SK-N-SH treated with all-trans-retinoic acid at 6 μM for 48 hours (cell line): ENCODE measurements around the gene EEIG1.

Experiments used
- RARB ChIP-seq: fragments of 250-450 bp; sonication (Bioruptor Pico); IDR thresholded peaks from 2 replicates; pipeline ENCODE4 v1.8.0; 2021; ENCODE audit warnings: mild to moderate bottlenecking, moderate library complexity
- SNAI2 ChIP-seq: fragments of 250-450 bp; sonication (Bioruptor Pico); IDR thresholded peaks from 2 replicates; pipeline ENCODE4 v1.5.0; 2020; ENCODE audit warnings: mild to moderate bottlenecking, moderate library complexity
- ZC3H10 ChIP-seq: fragments of 250-450 bp; sonication (Bioruptor Pico); IDR thresholded peaks from 2 replicates; pipeline ENCODE4 v1.5.1; 2021; ENCODE audit warnings: mild to moderate bottlenecking, moderate library complexity
- ZFP30 ChIP-seq: fragments of 450-650 bp; formaldehyde crosslinking; IDR thresholded peaks from 2 replicates; pipeline ENCODE4 v1.5.0; 2022; ENCODE audit warnings: mild to moderate bottlenecking, moderate library complexity
- ZNF70 ChIP-seq: fragments of 450-650 bp; formaldehyde crosslinking; IDR thresholded peaks from 2 replicates; pipeline ENCODE4 v1.5.0; 2020; ENCODE audit warnings: mild to moderate bottlenecking, moderate library complexity
- TF ChIP-seq, protein P1 (sequence below): fragments of 250-450 bp; sonication (Bioruptor Pico); IDR thresholded peaks from 2 replicates; pipeline ENCODE4 v1.8.0; 2020; ENCODE audit warnings: mild to moderate bottlenecking, moderate library complexity, borderline replicate concordance
- TF ChIP-seq, protein P2 (sequence below): fragments of 250-450 bp; sonication (Bioruptor Pico); IDR thresholded peaks from 2 replicates; pipeline ENCODE4 v1.8.0; 2021; ENCODE audit warnings: low read depth, mild to moderate bottlenecking, moderate library complexity, borderline replicate concordance

DNA sequence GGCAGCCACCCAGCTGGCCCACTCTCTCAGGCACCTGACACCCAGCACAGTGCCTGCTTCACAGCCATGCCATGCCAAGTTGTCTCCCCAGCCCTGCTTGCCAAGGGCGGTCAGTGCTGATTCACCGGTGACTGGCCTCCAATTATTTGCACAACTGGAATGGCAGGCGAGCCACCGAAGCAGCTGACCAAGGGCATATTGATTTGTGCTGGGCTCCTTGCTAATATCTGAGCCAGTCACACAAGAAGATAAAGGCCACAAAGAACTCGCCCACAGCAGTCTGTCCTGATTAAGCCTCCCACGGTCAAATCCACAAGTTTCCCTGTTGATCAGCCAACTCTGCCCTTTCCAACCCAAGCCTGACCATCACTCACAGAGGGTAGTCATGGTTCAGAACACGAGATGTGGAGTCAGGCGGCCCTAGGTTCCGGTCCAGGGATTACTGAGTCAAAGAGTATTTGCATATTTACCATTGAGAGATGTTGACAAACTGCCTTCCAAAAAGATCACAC, 6.4 kb upstream of the EEIG1 start:
- TF ChIP-seq, protein P1, sequence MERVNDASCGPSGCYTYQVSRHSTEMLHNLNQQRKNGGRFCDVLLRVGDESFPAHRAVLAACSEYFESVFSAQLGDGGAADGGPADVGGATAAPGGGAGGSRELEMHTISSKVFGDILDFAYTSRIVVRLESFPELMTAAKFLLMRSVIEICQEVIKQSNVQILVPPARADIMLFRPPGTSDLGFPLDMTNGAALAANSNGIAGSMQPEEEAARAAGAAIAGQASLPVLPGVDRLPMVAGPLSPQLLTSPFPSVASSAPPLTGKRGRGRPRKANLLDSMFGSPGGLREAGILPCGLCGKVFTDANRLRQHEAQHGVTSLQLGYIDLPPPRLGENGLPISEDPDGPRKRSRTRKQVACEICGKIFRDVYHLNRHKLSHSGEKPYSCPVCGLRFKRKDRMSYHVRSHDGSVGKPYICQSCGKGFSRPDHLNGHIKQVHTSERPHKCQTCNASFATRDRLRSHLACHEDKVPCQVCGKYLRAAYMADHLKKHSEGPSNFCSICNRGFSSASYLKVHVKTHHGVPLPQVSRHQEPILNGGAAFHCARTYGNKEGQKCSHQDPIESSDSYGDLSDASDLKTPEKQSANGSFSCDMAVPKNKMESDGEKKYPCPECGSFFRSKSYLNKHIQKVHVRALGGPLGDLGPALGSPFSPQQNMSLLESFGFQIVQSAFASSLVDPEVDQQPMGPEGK (CRISPR knock-in tag): no peak
- no peak for TF ChIP-seq ZFP30
- TF ChIP-seq ZNF70 (CRISPR knock-in tag): no peak
- TF ChIP-seq ZC3H10 (CRISPR knock-in tag): no peak
- no peak for TF ChIP-seq RARB (CRISPR knock-in tag)
- TF ChIP-seq, protein P2, sequence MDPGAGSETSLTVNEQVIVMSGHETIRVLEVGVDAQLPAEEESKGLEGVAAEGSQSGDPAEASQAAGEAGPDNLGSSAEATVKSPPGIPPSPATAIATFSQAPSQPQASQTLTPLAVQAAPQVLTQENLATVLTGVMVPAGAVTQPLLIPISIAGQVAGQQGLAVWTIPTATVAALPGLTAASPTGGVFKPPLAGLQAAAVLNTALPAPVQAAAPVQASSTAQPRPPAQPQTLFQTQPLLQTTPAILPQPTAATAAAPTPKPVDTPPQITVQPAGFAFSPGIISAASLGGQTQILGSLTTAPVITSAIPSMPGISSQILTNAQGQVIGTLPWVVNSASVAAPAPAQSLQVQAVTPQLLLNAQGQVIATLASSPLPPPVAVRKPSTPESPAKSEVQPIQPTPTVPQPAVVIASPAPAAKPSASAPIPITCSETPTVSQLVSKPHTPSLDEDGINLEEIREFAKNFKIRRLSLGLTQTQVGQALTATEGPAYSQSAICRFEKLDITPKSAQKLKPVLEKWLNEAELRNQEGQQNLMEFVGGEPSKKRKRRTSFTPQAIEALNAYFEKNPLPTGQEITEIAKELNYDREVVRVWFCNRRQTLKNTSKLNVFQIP (CRISPR knock-in tag): no peak
- no peak for TF ChIP-seq SNAI2 (CRISPR knock-in tag)
